Body of pancreas (tissue), 4 donors: ENCODE results near the gene PRDM2.

ENCODE experiments used
- CTCF ChIP-seq, 7 experiments: fragments of 450-650 bp in 4 of 7; fragments of 200-600 bp in 3 of 7; sonication (generic) in 3 of 7; IDR thresholded peaks; one replicate each; pipeline ENCODE4 v1.5.1; 2016 to 2019; ENCODE audit warnings: antibody characterized with exemption in 7 of 7
- POLR2A ChIP-seq, 3 donors: fragments of 450-650 bp; IDR thresholded peaks; one replicate each; pipeline ENCODE4 v1.6.1; 2016; ENCODE audit warnings: antibody characterized with exemption in 3 of 3, mild to moderate bottlenecking in 2 of 3

- TF ChIP-seq CTCF (IDR thresholded peaks at IDR 0.05) (no peak), POLR2A (IDR thresholded peaks at IDR 0.05) (no peak)
Observed at GRCh38 chr1:13714851-13715250, 14.9 kb downstream of the PRDM2 start.
